ENCODE data around the gene SLC30A1.
"Not testable (repeated sequence)": the region's sequence is repeated elsewhere in the genome, so short reads cannot be mapped to it uniquely, and the experiment has no call there.

The SLC30A1 gene

GRCh38 chr1:211548321-211549091 lies 30.5 kb downstream of the SLC30A1 start:
- no peak for DNase-seq (ENCODE audit: low read depth in 2 of 2)

- no peak for DNase-seq (ENCODE audit: low read depth in 2 of 2)
Observed at GRCh38 chr1:211547710-211548109, 31.3 kb downstream of the SLC30A1 start.

- DNase-seq (ENCODE audit: low read depth in 2 of 2), result no peak
Observed at GRCh38 chr1:211546543-211546942, 32.4 kb downstream of the SLC30A1 start.

GRCh38 chr1:211543025-211543424 lies 35.9 kb downstream of the SLC30A1 start:
- DNase-seq (ENCODE audit: low read depth in 2 of 2), result no peak

- DNase-seq (ENCODE audit: low read depth in 2 of 2), result no peak
Observed at GRCh38 chr1:211541720-211542477, 37.1 kb downstream of the SLC30A1 start.

- no peak for DNase-seq (ENCODE audit: low read depth in 2 of 2)
Observed at GRCh38 chr1:211541278-211541677, 37.7 kb downstream of the SLC30A1 start.

- not testable (repeated sequence) for DNase-seq (ENCODE audit: low read depth in 2 of 2)
Observed at GRCh38 chr1:211540824-211541223, 38.1 kb downstream of the SLC30A1 start.

GRCh38 chr1:211538287-211538686 lies 40.7 kb downstream of the SLC30A1 start:
- DNase-seq (ENCODE audit: low read depth in 2 of 2), result no peak

- no peak for DNase-seq (ENCODE audit: low read depth in 2 of 2)
Observed at GRCh38 chr1:211537253-211537652, 41.7 kb downstream of the SLC30A1 start.

- no peak for DNase-seq (ENCODE audit: low read depth in 2 of 2)
Observed at GRCh38 chr1:211536606-211537005, 42.4 kb downstream of the SLC30A1 start.

- no peak for DNase-seq (ENCODE audit: low read depth in 2 of 2)
Observed at GRCh38 chr1:211535346-211535745, 43.6 kb downstream of the SLC30A1 start.

- no peak for DNase-seq (ENCODE audit: low read depth in 2 of 2)
Observed at GRCh38 chr1:211534545-211535291, 44.2 kb downstream of the SLC30A1 start.

GRCh38 chr1:211532088-211532444 lies 46.9 kb downstream of the SLC30A1 start:
- no peak for DNase-seq (ENCODE audit: low read depth in 2 of 2)

- DNase-seq (ENCODE audit: low read depth in 2 of 2), result no peak
Observed at GRCh38 chr1:211531194-211532087, 47.5 kb downstream of the SLC30A1 start.

- DNase-seq (ENCODE audit: low read depth in 2 of 2), result no peak
Observed at GRCh38 chr1:211530102-211530501, 48.9 kb downstream of the SLC30A1 start.

- no peak for DNase-seq (ENCODE audit: low read depth in 2 of 2)
Observed at GRCh38 chr1:211529453-211529852, 49.5 kb downstream of the SLC30A1 start.

- DNase-seq (ENCODE audit: low read depth in 2 of 2), result no peak
Observed at GRCh38 chr1:211529011-211529410, 50.0 kb downstream of the SLC30A1 start.

GRCh38 chr1:211527888-211528287 lies 51.1 kb downstream of the SLC30A1 start:
- no peak for DNase-seq (ENCODE audit: low read depth in 2 of 2)

- no peak for DNase-seq (ENCODE audit: low read depth in 2 of 2)
Observed at GRCh38 chr1:211527006-211527405, 52.0 kb downstream of the SLC30A1 start.

- no peak for DNase-seq (ENCODE audit: low read depth in 2 of 2)
Observed at GRCh38 chr1:211526101-211526500, 52.9 kb downstream of the SLC30A1 start.

- DNase-seq (ENCODE audit: low read depth in 2 of 2), result no peak
Observed at GRCh38 chr1:211525101-211525676, 53.8 kb downstream of the SLC30A1 start.
